ENCODE results near the gene MTARC1.

DNA sequence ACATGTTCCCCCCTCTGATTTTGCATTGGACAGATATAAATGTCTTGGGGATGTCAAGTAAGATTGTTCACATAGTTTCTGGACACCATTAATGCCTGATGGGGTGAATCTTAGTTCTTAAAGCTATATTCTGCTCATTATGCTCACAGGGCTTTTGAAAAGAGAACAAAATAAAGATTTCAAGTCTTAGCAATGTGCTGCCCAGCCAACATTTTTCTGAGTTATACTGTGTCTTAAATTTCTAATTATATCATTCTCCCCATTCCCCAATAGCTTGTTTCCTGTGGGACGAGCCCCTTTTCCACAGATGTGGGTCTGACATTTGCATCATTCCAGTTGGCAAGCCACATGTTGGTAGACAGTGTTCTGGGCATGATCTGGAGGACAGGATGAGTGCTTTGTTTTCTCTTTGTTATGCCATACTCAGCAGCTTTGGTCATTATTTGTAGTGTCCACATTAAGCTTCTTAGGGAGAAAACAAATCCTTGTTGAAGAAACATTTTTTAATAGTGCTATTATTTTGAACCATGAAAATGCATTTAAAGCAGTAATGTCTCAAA lies 32.8 kb downstream of the MTARC1 start:
- TF ChIP-seq, protein P1, sequence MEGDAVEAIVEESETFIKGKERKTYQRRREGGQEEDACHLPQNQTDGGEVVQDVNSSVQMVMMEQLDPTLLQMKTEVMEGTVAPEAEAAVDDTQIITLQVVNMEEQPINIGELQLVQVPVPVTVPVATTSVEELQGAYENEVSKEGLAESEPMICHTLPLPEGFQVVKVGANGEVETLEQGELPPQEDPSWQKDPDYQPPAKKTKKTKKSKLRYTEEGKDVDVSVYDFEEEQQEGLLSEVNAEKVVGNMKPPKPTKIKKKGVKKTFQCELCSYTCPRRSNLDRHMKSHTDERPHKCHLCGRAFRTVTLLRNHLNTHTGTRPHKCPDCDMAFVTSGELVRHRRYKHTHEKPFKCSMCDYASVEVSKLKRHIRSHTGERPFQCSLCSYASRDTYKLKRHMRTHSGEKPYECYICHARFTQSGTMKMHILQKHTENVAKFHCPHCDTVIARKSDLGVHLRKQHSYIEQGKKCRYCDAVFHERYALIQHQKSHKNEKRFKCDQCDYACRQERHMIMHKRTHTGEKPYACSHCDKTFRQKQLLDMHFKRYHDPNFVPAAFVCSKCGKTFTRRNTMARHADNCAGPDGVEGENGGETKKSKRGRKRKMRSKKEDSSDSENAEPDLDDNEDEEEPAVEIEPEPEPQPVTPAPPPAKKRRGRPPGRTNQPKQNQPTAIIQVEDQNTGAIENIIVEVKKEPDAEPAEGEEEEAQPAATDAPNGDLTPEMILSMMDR (IDR thresholded peaks at IDR 0.05): no peak
- TF ChIP-seq POLR2A (IDR thresholded peaks at IDR 0.05): no peak

Measured in heart left ventricle (tissue), 13 donors.